GM19351 (cell line): ENCODE data around the gene TUBA1A.
"Not testable (repeated sequence)": the region's sequence is repeated elsewhere in the genome, so short reads cannot be mapped to it uniquely, and the experiment has no call there.

Source experiments
- ATAC-seq: cut with Tn5 transposase; IDR thresholded peaks from one replicate; pipeline ENCODE4 v1.9.1; 2021; ENCODE audit warnings: mild to moderate bottlenecking, moderate library complexity; ENCODE audit not compliant: unreplicated experiment

Gene TUBA1A

GRCh38 chr12:49160399-49160798, 28.5 kb downstream of the TUBA1A start:
- no peak for ATAC-seq

GRCh38 chr12:49154221-49154620, 34.7 kb downstream of the TUBA1A start:
- ATAC-seq, result no peak

- no peak for ATAC-seq
Measured at GRCh38 chr12:49147384-49147783, 41.5 kb downstream of the TUBA1A start.

- no peak for ATAC-seq
Measured at GRCh38 chr12:49146406-49146805, 42.5 kb downstream of the TUBA1A start.

- ATAC-seq, result no peak
Measured at GRCh38 chr12:49144384-49144783, 44.5 kb downstream of the TUBA1A start.

- ATAC-seq, result no peak
Measured at GRCh38 chr12:49138999-49139398, 49.9 kb downstream of the TUBA1A start.

GRCh38 chr12:49138587-49138986, 50.3 kb downstream of the TUBA1A start:
- no peak for ATAC-seq

GRCh38 chr12:49137476-49137875, 51.4 kb downstream of the TUBA1A start:
- ATAC-seq, result no peak

- ATAC-seq, result not testable (repeated sequence)
Measured at GRCh38 chr12:49136997-49137396, 51.9 kb downstream of the TUBA1A start.
